Measurements from ENCODE around the gene ECHS1.

ECHS1 gene

GRCh38 chr10:133373174-133374090, at the start of gene ECHS1:
Gene ECHS1, minus strand, starts transcription at chr10:133373354. Its CDS starts 21 bp downstream, at chr10:133373333.
- no peak for TF ChIP-seq HDGF (IDR thresholded peaks at IDR 0.05; ENCODE audit: borderline replicate concordance)
- no peak; the same call in 1 of the 2 replicates for TF ChIP-seq L3MBTL2 (conservative IDR thresholded peaks at IDR 0.05)
- TF ChIP-seq NFRKB (IDR thresholded peaks at IDR 0.05): no peak
- TF ChIP-seq FOXA1 (IDR thresholded peaks at IDR 0.05): no peak
- no peak for TF ChIP-seq FOXM1 (IDR thresholded peaks at IDR 0.05; ENCODE audit: borderline replicate concordance)
- no peak for TF ChIP-seq TARDBP (IDR thresholded peaks at IDR 0.05)
- TF ChIP-seq SP1 (IDR thresholded peaks at IDR 0.05): peak; percentile 43; the same call in 1 of the 2 replicates
- no peak for TF ChIP-seq PKNOX1 (IDR thresholded peaks at IDR 0.05)
- DNase-seq (ENCODE audit: extremely low spot score): peak; percentile 100
- POLR2A ChIA-PET: interaction anchor here (0.8 to 1.6 kb wide), 10 partner anchors 9 to 46 kb away, joined by 3 to 23 read pairs (median 4); partner anchors contain the start of genes FUOM and PRAP1
- CTCF ChIA-PET: no interaction called here

DNA sequence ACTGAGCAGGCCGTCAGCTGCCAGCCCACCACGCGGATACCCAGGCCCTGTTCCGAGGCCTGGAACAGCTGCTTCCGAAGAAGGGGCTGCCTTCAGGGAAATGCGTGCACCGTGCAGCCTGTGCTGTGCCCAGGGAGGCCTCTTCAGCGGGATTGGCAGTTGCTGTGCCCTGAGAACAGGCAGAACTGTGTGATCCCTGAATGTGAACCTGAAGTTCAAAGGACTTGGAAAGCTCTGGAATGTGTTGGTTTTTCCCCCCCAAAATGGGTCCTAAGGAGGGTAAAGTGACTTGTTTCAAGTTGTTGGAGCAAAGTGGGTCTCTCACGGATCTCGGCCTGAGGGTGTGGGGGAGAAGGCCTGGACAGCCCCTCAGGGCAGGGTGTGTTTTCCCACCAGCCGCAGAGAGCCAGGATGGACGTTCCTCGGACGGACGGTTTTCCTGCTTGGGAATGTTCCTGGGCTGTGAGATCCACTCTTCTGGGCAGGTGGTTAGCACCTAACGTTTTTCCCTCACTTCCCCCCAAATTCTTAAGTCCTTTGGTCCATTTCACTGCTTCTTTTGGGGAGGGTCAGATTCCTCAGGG, 49.2 kb upstream of the ECHS1 start:
- CTCF ChIA-PET: no interaction called here
- DNase-seq (ENCODE audit: extremely low spot score): peak; percentile 4
- POLR2A ChIA-PET: no interaction called here
- TF ChIP-seq BHLHE40 (IDR thresholded peaks at IDR 0.05; ENCODE audit: borderline replicate concordance) (no peak), TARDBP (IDR thresholded peaks at IDR 0.05) (no peak), LEF1 (IDR thresholded peaks at IDR 0.05; ENCODE audit: borderline replicate concordance) (no peak), FOXA1 (IDR thresholded peaks at IDR 0.05) (no peak), FOXM1 (IDR thresholded peaks at IDR 0.05; ENCODE audit: borderline replicate concordance) (no peak), ZNF384 (IDR thresholded peaks at IDR 0.05) (no peak), ELF4 (IDR thresholded peaks at IDR 0.05) (no peak), ARNT (IDR thresholded peaks at IDR 0.05) (no peak), SUZ12 (IDR thresholded peaks at IDR 0.05) (no peak), NFRKB (IDR thresholded peaks at IDR 0.05) (no peak), SP1 (IDR thresholded peaks at IDR 0.05) (no peak), CTBP1 (IDR thresholded peaks at IDR 0.05; ENCODE audit: borderline replicate concordance) (no peak), HDGF (IDR thresholded peaks at IDR 0.05; ENCODE audit: borderline replicate concordance) (no peak), FOXK2 (IDR thresholded peaks at IDR 0.05) (no peak), L3MBTL2 (conservative IDR thresholded peaks at IDR 0.05) (no peak)

DNA sequence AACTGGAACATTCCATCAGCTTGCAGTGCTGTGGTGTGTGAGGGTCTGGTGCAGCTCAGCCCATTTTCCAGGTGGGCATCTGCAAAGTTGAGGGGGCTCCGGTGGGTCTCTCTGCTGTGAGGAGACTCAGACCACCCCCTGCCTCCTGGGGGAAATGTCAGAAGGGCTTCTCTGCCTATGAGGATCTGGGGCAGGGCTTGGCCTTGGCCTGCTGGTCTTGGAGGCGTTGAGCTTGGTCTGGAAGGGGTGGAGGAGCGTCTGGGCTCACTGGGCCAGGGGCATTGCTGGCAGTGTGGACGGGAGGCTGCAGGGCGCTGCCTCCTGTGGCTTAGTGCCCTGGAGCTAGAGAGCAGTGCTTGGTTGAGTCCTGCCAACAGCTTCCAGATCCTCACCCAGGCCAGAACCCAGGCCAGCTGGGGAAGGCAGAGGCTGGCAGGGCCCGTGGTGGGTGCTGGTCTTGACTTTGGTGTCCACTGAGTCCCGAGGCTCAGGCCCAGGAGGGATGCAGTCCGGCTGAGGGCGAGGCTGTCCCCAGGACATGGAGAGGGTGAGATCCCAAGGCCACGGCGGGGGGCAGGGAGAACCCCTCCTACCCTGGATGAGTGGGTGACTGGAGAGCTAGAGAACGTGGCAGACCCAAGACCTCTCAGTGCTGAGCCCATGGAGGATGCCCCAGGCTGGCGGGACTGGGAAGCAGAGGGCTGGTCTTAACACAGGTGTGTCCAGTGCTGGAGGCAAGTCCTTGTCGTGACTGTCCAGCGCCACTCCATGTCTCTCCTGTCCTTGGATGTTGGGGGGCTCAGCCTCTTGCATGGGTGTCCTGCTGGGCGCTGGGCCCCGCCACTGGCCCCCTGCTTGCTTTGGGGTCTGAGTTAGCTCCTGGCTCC, 48.4 kb upstream of the ECHS1 start:
- no peak for TF ChIP-seq SUZ12 (IDR thresholded peaks at IDR 0.05)
- CTCF ChIA-PET: no interaction called here
- POLR2A ChIA-PET: interaction anchor here (0.5 kb wide), 1 partner anchor 17 kb away, joined by 5 read pairs; no protein-coding TSS in a partner anchor
- DNase-seq (ENCODE audit: extremely low spot score): no peak

- no peak for TF ChIP-seq FOXA1 (IDR thresholded peaks at IDR 0.05)
- TF ChIP-seq LEF1 (IDR thresholded peaks at IDR 0.05; ENCODE audit: borderline replicate concordance): no peak
- TF ChIP-seq FOXM1 (IDR thresholded peaks at IDR 0.05; ENCODE audit: borderline replicate concordance): no peak
- TF ChIP-seq CTBP1 (IDR thresholded peaks at IDR 0.05; ENCODE audit: borderline replicate concordance): no peak
- no peak for TF ChIP-seq PKNOX1 (IDR thresholded peaks at IDR 0.05)
- TF ChIP-seq HDGF (IDR thresholded peaks at IDR 0.05; ENCODE audit: borderline replicate concordance): no peak
- no peak for TF ChIP-seq FOXK2 (IDR thresholded peaks at IDR 0.05)
- TF ChIP-seq ARNT (IDR thresholded peaks at IDR 0.05): no peak
- no peak for TF ChIP-seq ELF4 (IDR thresholded peaks at IDR 0.05)
- no peak for TF ChIP-seq L3MBTL2 (conservative IDR thresholded peaks at IDR 0.05)
- no peak for TF ChIP-seq TARDBP (IDR thresholded peaks at IDR 0.05)
- TF ChIP-seq NFRKB (IDR thresholded peaks at IDR 0.05): no peak
- no peak for TF ChIP-seq SP1 (IDR thresholded peaks at IDR 0.05)
- no peak for TF ChIP-seq ZNF384 (IDR thresholded peaks at IDR 0.05)
- no peak for TF ChIP-seq BHLHE40 (IDR thresholded peaks at IDR 0.05; ENCODE audit: borderline replicate concordance)
- no peak for TF ChIP-seq SUZ12 (IDR thresholded peaks at IDR 0.05)
- POLR2A ChIA-PET: no interaction called here
- DNase-seq (ENCODE audit: extremely low spot score): no peak
- CTCF ChIA-PET: interaction anchor here (1.1 kb wide), 1 partner anchor 17 kb away, joined by 3 read pairs; no protein-coding TSS in a partner anchor
Observed at GRCh38 chr10:133420579-133420978, 47.4 kb upstream of the ECHS1 start.

DNA sequence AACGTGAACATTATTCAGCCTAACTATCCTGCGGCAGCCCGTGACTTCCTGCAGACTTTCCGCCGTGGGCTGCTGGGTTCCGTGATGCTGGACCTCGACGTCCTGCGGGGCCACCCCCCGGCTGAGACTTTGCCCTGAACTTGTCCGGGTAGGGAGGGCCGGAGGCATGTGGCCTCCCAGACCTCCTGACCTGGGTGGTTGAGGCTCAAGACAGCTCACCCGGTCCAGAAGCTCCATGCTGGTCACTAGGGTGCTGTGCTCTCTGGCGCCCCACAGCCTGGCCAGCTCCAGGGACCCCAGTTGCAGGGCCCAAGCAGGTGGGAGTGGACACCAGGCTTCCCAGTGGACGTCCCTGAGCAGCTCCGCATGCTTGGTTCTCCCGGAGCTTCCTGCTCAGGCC, 46.9 kb upstream of the ECHS1 start:
- POLR2A ChIA-PET: no interaction called here

More for the DNA sequence above, 46.9 kb upstream of the ECHS1 start:
- DNase-seq (ENCODE audit: extremely low spot score): no peak
- TF ChIP-seq PKNOX1 (IDR thresholded peaks at IDR 0.05) (no peak), FOXM1 (IDR thresholded peaks at IDR 0.05; ENCODE audit: borderline replicate concordance) (no peak), FOXA1 (IDR thresholded peaks at IDR 0.05) (no peak), BHLHE40 (IDR thresholded peaks at IDR 0.05; ENCODE audit: borderline replicate concordance) (no peak), FOXK2 (IDR thresholded peaks at IDR 0.05) (no peak), NFRKB (IDR thresholded peaks at IDR 0.05) (no peak), ARNT (IDR thresholded peaks at IDR 0.05) (no peak)
- CTCF ChIA-PET: interaction anchor here (1.1 kb wide), 1 partner anchor 17 kb away, joined by 3 read pairs; no protein-coding TSS in a partner anchor

All from HEK293T (cell line).